ENCODE data around the gene ZNF253.
"Not testable (repeated sequence)": the region's sequence is repeated elsewhere in the genome, so short reads cannot be mapped to it uniquely, and the experiment has no call there.

The ZNF253 gene

DNA sequence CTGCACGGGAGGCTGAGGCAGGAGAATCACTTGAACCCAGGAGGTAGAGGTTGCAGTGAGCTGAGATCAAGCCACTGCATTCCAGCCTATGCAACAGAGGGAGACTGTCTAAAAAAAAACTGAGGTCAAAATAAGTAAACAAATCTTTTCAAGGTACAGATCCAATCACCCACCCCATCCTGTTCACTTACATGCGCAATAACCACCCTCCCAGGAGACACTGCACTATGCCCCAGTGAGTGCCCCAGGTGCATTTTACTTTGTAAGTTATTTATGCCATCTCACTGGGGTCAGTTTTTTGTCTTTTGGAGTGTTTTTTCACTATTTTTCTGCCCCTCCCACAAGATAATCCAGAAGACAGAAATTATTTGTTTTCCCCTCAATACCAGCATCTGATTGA lies 6.9 kb upstream of the ZNF253 start:
- Histone ChIP-seq H3K4ac (ENCODE audit: low read depth in 1 of 2, low read length in 2 of 2) (no peak overlapping the region), H2AFZ (ENCODE audit: low read depth, low read length) (no peak overlapping the region), H4K91ac (ENCODE audit: low read length) (no peak overlapping the region), H3K4me3 (ENCODE audit: insufficient read depth in 1 of 2, low read depth in 1 of 2, low read length in 2 of 2) (no peak overlapping the region), H2BK15ac (ENCODE audit: low read depth, poor library complexity, severe bottlenecking) (no peak overlapping the region), H3K36me3 (ENCODE audit: control insufficient read depth in 1 of 2, insufficient read depth in 2 of 2, low read depth in 1 of 2, low read length in 2 of 2) (no peaks in the 10 kb centered on the region), H3K18ac (ENCODE audit: low read depth in 1 of 2, low read length in 2 of 2) (no peak overlapping the region), H3K27me3 (ENCODE audit: control insufficient read depth in 1 of 2, insufficient read depth in 1 of 2, low read length in 2 of 2) (no peaks in the 10 kb centered on the region), H3K79me1 (replicated peaks; ENCODE audit: low read length, poor library complexity, severe bottlenecking) (no peaks in the 10 kb centered on the region), H2AK5ac (ENCODE audit: low read length, severe bottlenecking) (no peak overlapping the region), H3K23ac (ENCODE audit: low read length in 2 of 2) (no peak overlapping the region), H3K27ac (ENCODE audit: low read length, poor library complexity, severe bottlenecking) (no peak overlapping the region), H3K4me1 (ENCODE audit: control insufficient read depth, insufficient read depth, low read depth, low read length) (no peaks in the 10 kb centered on the region), H3K14ac (ENCODE audit: low read length in 2 of 2) (no peak overlapping the region), H2BK120ac (ENCODE audit: low read depth, low read length) (no peak overlapping the region), H4K8ac (ENCODE audit: low read length) (no peak overlapping the region), H2BK12ac (ENCODE audit: low read length in 2 of 2) (no peak overlapping the region), H3K9ac (ENCODE audit: low read length) (no peak overlapping the region), H2BK5ac (ENCODE audit: low read depth, low read length, poor library complexity, severe bottlenecking) (no peak overlapping the region), H3K4me2 (ENCODE audit: low read length, poor library complexity, severe bottlenecking) (no peak overlapping the region), H3K9me3 (ENCODE audit: control insufficient read depth, low read length) (peaks cover 76% of the 10 kb centered on the region)
- no peak for DNase-seq
- 78% methylated on average over 2 of the region's 2 CpGs for WGBS

DNA sequence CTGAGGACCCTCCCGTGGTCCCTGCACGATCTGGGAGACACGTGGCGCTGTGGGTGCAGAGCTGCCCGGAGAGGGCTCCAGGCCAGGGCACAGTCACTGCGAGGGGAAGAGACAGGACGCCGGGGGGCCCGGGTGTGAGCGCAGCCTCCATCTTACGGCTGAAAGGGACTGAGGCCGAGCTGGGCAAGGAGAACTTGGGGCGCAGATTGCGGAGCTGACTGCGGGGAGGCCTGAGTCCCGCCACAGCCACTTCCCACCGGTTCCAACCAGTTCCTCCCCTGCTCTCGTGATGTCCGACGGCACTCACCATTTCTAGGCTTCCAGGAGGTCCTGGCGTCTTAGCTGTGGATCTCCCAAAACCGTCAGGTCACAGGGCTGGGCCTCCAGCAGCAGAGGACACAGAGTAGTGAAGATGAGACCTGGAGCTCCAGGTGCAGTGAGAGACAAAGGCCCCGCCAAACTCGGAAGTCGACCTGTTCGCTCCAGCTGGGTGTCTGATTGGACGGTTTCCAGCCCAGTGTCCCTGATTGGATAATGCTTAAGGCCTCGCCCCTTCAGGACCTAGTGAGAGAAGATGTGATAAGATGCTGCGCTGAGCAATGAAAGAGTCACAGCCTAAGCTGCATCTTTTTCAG lies 4.8 kb upstream of the ZNF253 start:
- Histone ChIP-seq H3K27me3 (ENCODE audit: control insufficient read depth in 1 of 2, insufficient read depth in 1 of 2, low read length in 2 of 2) (no peaks in the 10 kb centered on the region), H2BK15ac (ENCODE audit: low read depth, poor library complexity, severe bottlenecking) (no peak overlapping the region), H2BK5ac (ENCODE audit: low read depth, low read length, poor library complexity, severe bottlenecking) (no peak overlapping the region), H4K91ac (ENCODE audit: low read length) (no peak overlapping the region), H4K8ac (ENCODE audit: low read length) (no peak overlapping the region), H2AK5ac (ENCODE audit: low read length, severe bottlenecking) (no peak overlapping the region), H3K4me2 (ENCODE audit: low read length, poor library complexity, severe bottlenecking) (no peak overlapping the region), H3K36me3 (ENCODE audit: control insufficient read depth in 1 of 2, insufficient read depth in 2 of 2, low read depth in 1 of 2, low read length in 2 of 2) (no peaks in the 10 kb centered on the region), H3K4ac (ENCODE audit: low read depth in 1 of 2, low read length in 2 of 2) (no peak overlapping the region), H2BK12ac (ENCODE audit: low read length in 2 of 2) (no peak overlapping the region), H3K23ac (ENCODE audit: low read length in 2 of 2) (no peak overlapping the region), H3K18ac (ENCODE audit: low read depth in 1 of 2, low read length in 2 of 2) (no peak overlapping the region), H3K14ac (ENCODE audit: low read length in 2 of 2) (no peak overlapping the region), H3K4me3 (ENCODE audit: insufficient read depth in 1 of 2, low read depth in 1 of 2, low read length in 2 of 2) (no peak overlapping the region), H3K27ac (ENCODE audit: low read length, poor library complexity, severe bottlenecking) (no peak overlapping the region), H3K9ac (ENCODE audit: low read length) (no peak overlapping the region), H2BK120ac (ENCODE audit: low read depth, low read length) (no peak overlapping the region), H2AFZ (ENCODE audit: low read depth, low read length) (no peak overlapping the region), H3K4me1 (ENCODE audit: control insufficient read depth, insufficient read depth, low read depth, low read length) (no peaks in the 10 kb centered on the region), H3K79me1 (replicated peaks; ENCODE audit: low read length, poor library complexity, severe bottlenecking) (no peaks in the 10 kb centered on the region), H3K9me3 (ENCODE audit: control insufficient read depth, low read length) (peaks cover 55% of the 10 kb centered on the region)
- WGBS = 21% methylated on average over 24 of the region's 29 CpGs
- DNase-seq = no peak

DNA sequence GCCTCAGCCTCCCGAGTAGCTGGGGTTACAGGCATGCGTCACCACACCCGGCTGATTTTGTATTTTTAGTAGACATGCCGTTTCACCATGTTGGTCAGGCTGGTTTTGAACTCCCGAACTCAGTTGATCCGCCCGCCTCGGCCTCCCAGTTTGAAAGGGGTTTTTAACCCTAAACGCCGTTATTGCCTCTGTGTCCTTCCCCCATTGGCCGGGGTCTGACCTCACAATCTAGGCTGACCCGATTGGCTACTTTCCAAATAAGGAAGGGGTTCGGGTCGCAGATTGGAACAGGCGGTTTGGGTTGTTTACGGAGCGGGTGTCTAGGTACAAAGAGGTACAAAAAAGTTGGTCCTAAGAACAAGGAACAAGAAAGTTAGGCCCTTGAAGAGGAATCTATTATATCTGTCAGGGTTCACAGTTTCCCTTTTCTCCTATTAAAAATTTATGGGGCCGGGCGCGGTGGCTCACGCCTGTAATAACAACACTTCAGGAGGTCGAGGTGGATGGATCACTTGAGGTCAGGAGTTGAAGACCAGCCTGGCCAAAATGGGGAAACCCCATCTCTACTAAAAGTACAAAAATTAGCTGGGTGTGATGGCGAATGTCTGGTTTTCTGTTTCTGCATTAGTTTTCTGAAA lies 1.0 kb downstream of the ZNF253 start:
- H2BK15ac ChIP-seq (ENCODE audit: low read depth, poor library complexity, severe bottlenecking) = no peak overlapping the region
- peak overlapping the region; percentile 85 for H3K27ac ChIP-seq (ENCODE audit: low read length, poor library complexity, severe bottlenecking)
- peak overlapping the region in 1 of 2 experiments; percentile 61 for H3K18ac ChIP-seq (ENCODE audit: low read depth in 1 of 2, low read length in 2 of 2)
- H3K27me3 ChIP-seq (ENCODE audit: control insufficient read depth in 1 of 2, insufficient read depth in 1 of 2, low read length in 2 of 2) = no peaks in the 10 kb centered on the region
- H3K4me1 ChIP-seq (ENCODE audit: control insufficient read depth, insufficient read depth, low read depth, low read length) = peaks cover 2% of the 10 kb centered on the region
- H2AFZ ChIP-seq (ENCODE audit: low read depth, low read length) = no peak overlapping the region
- H2BK5ac ChIP-seq (ENCODE audit: low read depth, low read length, poor library complexity, severe bottlenecking) = peak overlapping the region; percentile 57
- no peak overlapping the region for H2BK120ac ChIP-seq (ENCODE audit: low read depth, low read length)
- no peak overlapping the region for H4K91ac ChIP-seq (ENCODE audit: low read length)
- H3K36me3 ChIP-seq (ENCODE audit: control insufficient read depth in 1 of 2, insufficient read depth in 2 of 2, low read depth in 1 of 2, low read length in 2 of 2) = peaks cover 0 to 8% of the 10 kb centered on the region in 2 experiments
- peak overlapping the region; percentile 84 for H4K8ac ChIP-seq (ENCODE audit: low read length)
- H3K4me3 ChIP-seq (ENCODE audit: insufficient read depth in 1 of 2, low read depth in 1 of 2, low read length in 2 of 2) = peak overlapping the region; percentile 77 to 86
- peaks cover 48% of the 10 kb centered on the region for H3K9me3 ChIP-seq (ENCODE audit: control insufficient read depth, low read length)
- peak; percentile 18 for DNase-seq
- H3K4ac ChIP-seq (ENCODE audit: low read depth in 1 of 2, low read length in 2 of 2) = no peak overlapping the region
- H3K79me1 ChIP-seq (replicated peaks; ENCODE audit: low read length, poor library complexity, severe bottlenecking) = peaks cover 12% of the 10 kb centered on the region
- H3K23ac ChIP-seq (ENCODE audit: low read length in 2 of 2) = no peak overlapping the region
- 3% methylated on average over 22 of the region's 23 CpGs for WGBS
- H3K4me2 ChIP-seq (ENCODE audit: low read length, poor library complexity, severe bottlenecking) = peak overlapping the region; percentile 86
- no peak overlapping the region for H2BK12ac ChIP-seq (ENCODE audit: low read length in 2 of 2)
- H3K9ac ChIP-seq (ENCODE audit: low read length) = peak overlapping the region; percentile 92
- peak overlapping the region in 1 of 2 experiments; percentile 32 for H3K14ac ChIP-seq (ENCODE audit: low read length in 2 of 2)
- no peak overlapping the region for H2AK5ac ChIP-seq (ENCODE audit: low read length, severe bottlenecking)

GRCh38 chr19:19870086-19870485 lies 4.4 kb downstream of the ZNF253 start:
- not testable (repeated sequence) for H3K27me3 ChIP-seq (ENCODE audit: control insufficient read depth in 1 of 2, insufficient read depth in 1 of 2, low read length in 2 of 2)

More at GRCh38 chr19:19870086-19870485, 4.4 kb downstream of the ZNF253 start:
- H3K36me3 ChIP-seq (ENCODE audit: control insufficient read depth in 1 of 2, insufficient read depth in 2 of 2, low read depth in 1 of 2, low read length in 2 of 2) = peaks cover 0 to 15% of the 10 kb centered on the region in 2 experiments
- not testable (repeated sequence) for H2BK5ac ChIP-seq (ENCODE audit: low read depth, low read length, poor library complexity, severe bottlenecking); DNase-seq; H3K27ac ChIP-seq (ENCODE audit: low read length, poor library complexity, severe bottlenecking); H3K14ac ChIP-seq (ENCODE audit: low read length in 2 of 2); H3K4me1 ChIP-seq (ENCODE audit: control insufficient read depth, insufficient read depth, low read depth, low read length); H2BK15ac ChIP-seq (ENCODE audit: low read depth, poor library complexity, severe bottlenecking); H2BK120ac ChIP-seq (ENCODE audit: low read depth, low read length); H3K23ac ChIP-seq (ENCODE audit: low read length in 2 of 2); H3K4me3 ChIP-seq (ENCODE audit: insufficient read depth in 1 of 2, low read depth in 1 of 2, low read length in 2 of 2); H3K4ac ChIP-seq (ENCODE audit: low read depth in 1 of 2, low read length in 2 of 2); H3K18ac ChIP-seq (ENCODE audit: low read depth in 1 of 2, low read length in 2 of 2); H3K9ac ChIP-seq (ENCODE audit: low read length); H4K8ac ChIP-seq (ENCODE audit: low read length); H4K91ac ChIP-seq (ENCODE audit: low read length); H2BK12ac ChIP-seq (ENCODE audit: low read length in 2 of 2); H3K4me2 ChIP-seq (ENCODE audit: low read length, poor library complexity, severe bottlenecking); H2AFZ ChIP-seq (ENCODE audit: low read depth, low read length); H2AK5ac ChIP-seq (ENCODE audit: low read length, severe bottlenecking)
- WGBS = 100% methylated on average over 2 of the region's 5 CpGs
- H3K79me1 ChIP-seq (replicated peaks; ENCODE audit: low read length, poor library complexity, severe bottlenecking) = peaks cover 22% of the 10 kb centered on the region
- H3K9me3 ChIP-seq (ENCODE audit: control insufficient read depth, low read length) = peaks cover 54% of the 10 kb centered on the region
